SJCRH30 (cell line): Measurements from ENCODE around the gene DUSP7. TPM values are rescaled to one million over a fixed set of nuclear protein-coding genes. Genes with fewer than 3 reads are reported as not detected.
"Not testable (repeated sequence)": the region's sequence is repeated elsewhere in the genome, so short reads cannot be mapped to it uniquely, and the experiment has no call there.

ENCODE experiments used
- DNase-seq, 2 experiments: peaks; one replicate each; pipeline ENCODE4 v3.0.0-alpha.2; 2015 to 2020
- H3K27ac ChIP-seq: fragments of 250-450 bp; sonication (Bioruptor Pico); 2 replicates; pipeline ENCODE4 v1.5.1; 2020; ENCODE audit warnings: mild to moderate bottlenecking, moderate library complexity
- H3K27me3 ChIP-seq: fragments of 250-450 bp; sonication (Bioruptor Pico); 2 replicates; pipeline ENCODE4 v1.5.1; 2020; ENCODE audit warnings: mild to moderate bottlenecking, moderate library complexity
- H3K36me3 ChIP-seq: fragments of 250-450 bp; sonication (Bioruptor Pico); 2 replicates; pipeline ENCODE4 v1.5.1; 2020; ENCODE audit warnings: mild to moderate bottlenecking, moderate library complexity
- H3K4me1 ChIP-seq: fragments of 250-450 bp; sonication (Bioruptor Pico); 2 replicates; pipeline ENCODE4 v1.5.1; 2020; ENCODE audit warnings: mild to moderate bottlenecking, moderate library complexity
- H3K4me3 ChIP-seq: fragments of 250-450 bp; sonication (Bioruptor Pico); 2 replicates; pipeline ENCODE4 v1.5.1; 2020; ENCODE audit warnings: mild to moderate bottlenecking, moderate library complexity
- H3K9me3 ChIP-seq: fragments of 250-450 bp; sonication (Bioruptor Pico); replicated peaks from 2 replicates; pipeline ENCODE4 v1.5.1; 2020; ENCODE audit warnings: mild to moderate bottlenecking, moderate library complexity
- total RNA-seq: library from RNA; depleted of rRNA; stranded (reverse); fragments of >200 nt; shearing (Covaris generic); gene quantifications from 2 replicates; pipeline ENCODE4 v1.2.3, GENCODE V29; 2014

DUSP7 gene
- total RNA-seq, 1 experiment from 2014 or later: 9.1 TPM

DNA sequence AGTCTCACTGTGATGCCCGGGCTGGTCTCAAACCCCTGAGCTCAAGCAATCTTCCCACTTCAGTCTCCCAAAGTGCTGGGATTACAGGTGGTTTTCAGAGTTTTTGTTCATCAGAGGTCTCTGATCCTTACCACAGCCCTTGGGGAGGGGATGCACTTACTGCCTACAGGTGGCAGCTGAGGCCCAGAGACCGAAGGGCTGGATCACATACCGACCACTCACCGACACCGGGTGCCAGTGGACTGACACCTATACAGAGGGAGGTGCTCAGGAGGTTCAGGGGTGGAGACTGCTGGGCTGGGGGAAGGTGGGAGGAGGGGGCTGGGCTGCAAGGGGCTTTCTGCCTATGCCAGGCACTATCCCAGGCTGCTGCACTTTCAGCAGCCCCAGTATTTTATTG lies 19.5 kb downstream of the DUSP7 start:
- H3K4me3 ChIP-seq: no peak overlapping the region
- H3K9me3 ChIP-seq: no peaks in the 10 kb centered on the region
- peaks cover 28% of the 10 kb centered on the region for H3K4me1 ChIP-seq
- H3K27ac ChIP-seq: no peak overlapping the region
- DNase-seq: no peak
- H3K27me3 ChIP-seq: no peaks in the 10 kb centered on the region
- no peaks in the 10 kb centered on the region for H3K36me3 ChIP-seq

- H3K9me3 ChIP-seq: no peaks in the 10 kb centered on the region
- no peak overlapping the region for H3K4me3 ChIP-seq
- no peaks in the 10 kb centered on the region for H3K36me3 ChIP-seq
- no peak for DNase-seq
- peaks cover 26% of the 10 kb centered on the region for H3K4me1 ChIP-seq
- H3K27ac ChIP-seq: no peak overlapping the region
- H3K27me3 ChIP-seq: no peaks in the 10 kb centered on the region
Observed at GRCh38 chr3:52036222-52036694, 20.1 kb downstream of the DUSP7 start.

DNA sequence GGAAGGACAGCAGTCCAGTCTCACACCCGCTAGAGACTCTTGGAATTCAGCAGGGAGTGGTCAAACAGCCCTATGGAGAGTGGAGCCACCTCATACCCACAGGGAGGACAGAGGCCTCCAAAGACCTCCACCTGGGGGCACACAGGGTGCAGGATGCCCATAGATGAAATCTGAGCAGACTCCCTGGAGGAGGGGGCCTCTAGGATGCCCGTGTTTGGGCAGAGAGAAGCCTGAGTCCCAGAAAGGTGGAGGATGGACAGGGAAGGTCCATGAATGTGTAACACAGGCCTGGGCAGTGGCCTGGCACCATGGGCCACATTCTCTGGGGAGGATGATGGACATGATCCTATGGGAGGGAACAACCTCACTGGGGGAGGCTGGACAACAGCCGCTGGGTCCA lies 21.7 kb downstream of the DUSP7 start:
- Histone ChIP-seq H3K27me3 (no peaks in the 10 kb centered on the region), H3K4me3 (no peak overlapping the region), H3K27ac (no peak overlapping the region), H3K4me1 (peaks cover 10% of the 10 kb centered on the region), H3K36me3 (no peaks in the 10 kb centered on the region), H3K9me3 (no peaks in the 10 kb centered on the region)
- no peak for DNase-seq

GRCh38 chr3:52034212-52034611 lies 22.2 kb downstream of the DUSP7 start:
- Histone ChIP-seq H3K27ac (no peak overlapping the region), H3K27me3 (no peaks in the 10 kb centered on the region), H3K36me3 (no peaks in the 10 kb centered on the region), H3K9me3 (no peaks in the 10 kb centered on the region), H3K4me1 (peaks cover 7% of the 10 kb centered on the region; the same call in 1 of the 2 replicates), H3K4me3 (no peak overlapping the region)
- no peak for DNase-seq

DNA sequence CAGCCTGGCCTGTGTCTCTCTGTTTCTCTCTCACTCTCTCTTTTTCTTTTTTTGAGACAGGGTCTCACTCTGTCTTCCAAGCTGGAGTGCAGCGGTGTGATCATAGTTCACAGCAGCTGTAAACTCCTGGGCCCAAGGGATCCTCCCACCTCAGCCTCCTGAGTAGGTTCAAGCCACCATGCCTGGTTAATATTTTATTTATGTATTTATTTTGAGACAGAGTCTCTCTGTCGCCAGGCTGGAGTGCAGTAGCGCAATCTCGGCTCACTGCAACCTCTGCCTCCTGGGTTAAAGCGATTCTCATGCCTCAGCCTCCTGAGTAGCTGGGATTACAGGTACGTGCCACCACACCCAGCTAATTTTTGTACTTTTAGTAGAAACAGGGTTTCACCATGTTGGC lies 22.6 kb downstream of the DUSP7 start:
- H3K4me1 ChIP-seq, H3K36me3 ChIP-seq, H3K9me3 ChIP-seq, H3K27me3 ChIP-seq, DNase-seq, H3K27ac ChIP-seq, H3K4me3 ChIP-seq: not testable (repeated sequence)

DNA sequence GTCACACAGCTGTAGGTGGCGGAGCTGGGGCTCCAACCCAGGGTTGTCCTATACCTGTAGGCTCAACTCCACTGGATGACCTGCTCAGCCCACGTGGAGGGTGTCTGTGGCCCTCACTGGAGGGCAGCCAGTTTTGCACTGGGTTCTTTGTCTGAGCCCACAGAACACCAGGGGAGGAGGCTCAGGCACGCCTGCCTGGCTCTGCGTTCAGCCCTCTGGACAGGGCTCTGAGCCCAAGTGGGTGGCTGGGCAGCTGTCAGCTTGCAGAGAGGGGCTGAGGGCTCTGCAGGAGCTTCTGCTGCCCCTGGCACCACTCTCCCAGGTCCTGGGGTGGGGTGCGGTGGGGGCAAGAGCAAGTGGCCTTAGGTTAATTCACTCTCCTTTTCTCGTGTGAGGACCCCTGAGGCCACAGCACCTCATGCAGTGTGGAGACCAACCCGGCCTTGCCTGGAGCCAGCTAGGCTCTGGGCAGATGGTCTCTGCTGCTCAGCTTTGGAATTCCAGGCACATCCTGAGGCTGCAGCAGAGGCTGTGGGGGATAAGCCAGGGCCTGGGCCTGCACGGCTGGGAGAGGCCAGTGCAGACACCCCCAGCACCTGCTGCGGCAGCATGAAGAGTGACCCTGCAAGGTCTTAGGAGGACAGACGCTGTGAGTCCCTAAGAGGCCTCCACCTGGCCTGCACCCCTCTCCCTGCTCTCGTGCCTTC lies 23.5 kb downstream of the DUSP7 start:
- DNase-seq: no peak
- Histone ChIP-seq H3K36me3 (no peaks in the 10 kb centered on the region), H3K9me3 (no peaks in the 10 kb centered on the region), H3K27me3 (no peaks in the 10 kb centered on the region), H3K4me3 (no peak overlapping the region), H3K27ac (no peak overlapping the region), H3K4me1 (peaks cover 6% of the 10 kb centered on the region; the same call in 1 of the 2 replicates)

DNA sequence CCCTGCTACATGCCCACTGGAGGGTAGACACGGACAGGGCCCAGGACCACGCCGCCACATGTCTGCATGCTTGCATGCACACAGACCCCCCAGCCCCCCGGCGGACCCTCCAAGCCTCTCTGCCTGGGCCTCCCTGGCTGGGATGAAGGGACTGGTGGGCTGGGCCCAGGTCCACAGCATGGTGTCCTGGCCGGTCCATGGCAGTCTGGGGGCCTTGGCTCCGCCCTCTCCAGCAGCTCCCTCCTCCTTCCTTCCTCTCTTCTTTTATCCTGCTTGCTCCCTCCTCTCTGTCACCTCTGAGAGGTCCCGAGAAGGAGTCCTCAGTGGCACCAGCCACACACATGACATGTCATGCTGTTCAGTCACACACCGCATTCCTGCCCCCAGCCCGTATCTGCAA lies 24.5 kb downstream of the DUSP7 start:
- DNase-seq: no peak
- no peaks in the 10 kb centered on the region for H3K4me1 ChIP-seq
- H3K36me3 ChIP-seq: no peaks in the 10 kb centered on the region
- H3K9me3 ChIP-seq: no peaks in the 10 kb centered on the region
- no peak overlapping the region for H3K27ac ChIP-seq
- no peak overlapping the region for H3K4me3 ChIP-seq
- H3K27me3 ChIP-seq: no peaks in the 10 kb centered on the region

- H3K27ac ChIP-seq: no peak overlapping the region
- no peak overlapping the region for H3K4me3 ChIP-seq
- DNase-seq: no peak
- no peaks in the 10 kb centered on the region for H3K9me3 ChIP-seq
- no peaks in the 10 kb centered on the region for H3K27me3 ChIP-seq
- H3K36me3 ChIP-seq: no peaks in the 10 kb centered on the region
- H3K4me1 ChIP-seq: peaks cover 7% of the 10 kb centered on the region
Observed at GRCh38 chr3:52030714-52031310, 25.6 kb downstream of the DUSP7 start.

DNA sequence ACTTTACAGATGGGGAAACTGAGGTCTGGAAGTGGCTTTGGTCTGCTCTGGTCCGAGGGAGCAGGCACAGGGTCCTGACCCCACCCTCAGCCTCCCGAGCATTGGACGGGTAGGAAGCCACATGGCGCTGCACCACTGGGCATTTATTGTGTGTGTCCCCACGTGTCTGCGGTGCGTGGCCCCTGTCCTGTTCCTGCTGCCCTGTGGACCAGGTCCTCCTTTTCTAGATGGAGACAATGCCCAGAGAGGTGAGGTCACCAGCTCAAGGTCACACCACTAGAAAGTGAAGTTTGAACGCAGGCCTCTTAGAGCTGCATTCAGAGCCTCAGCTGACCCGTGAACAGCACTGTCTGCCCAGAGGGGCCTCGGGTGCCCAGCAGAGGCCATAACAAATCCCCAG lies 26.8 kb downstream of the DUSP7 start:
- DNase-seq: no peak
- Histone ChIP-seq H3K4me3 (no peak overlapping the region), H3K9me3 (no peaks in the 10 kb centered on the region), H3K36me3 (no peaks in the 10 kb centered on the region), H3K27ac (no peak overlapping the region), H3K4me1 (peaks cover 13% of the 10 kb centered on the region), H3K27me3 (no peaks in the 10 kb centered on the region)

DNA sequence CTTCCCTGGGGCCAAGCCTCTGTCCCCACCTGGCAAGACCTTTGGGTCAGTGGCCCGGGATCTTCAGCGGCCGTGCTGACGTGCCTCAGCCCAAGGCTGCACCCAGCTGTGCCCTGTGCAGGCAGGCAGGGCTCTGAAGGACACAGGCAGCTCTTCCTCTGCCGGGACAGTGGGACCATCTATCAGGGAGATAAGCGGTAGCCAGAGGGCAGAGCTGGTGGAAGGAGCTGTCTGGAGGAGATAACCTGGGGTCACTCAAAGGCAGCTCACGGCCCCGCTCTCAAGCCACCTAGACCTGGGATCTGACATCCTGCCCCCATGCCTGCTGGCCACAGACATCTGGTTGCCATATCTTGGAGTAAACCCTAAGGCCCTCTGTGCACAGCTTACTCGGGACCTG lies 27.3 kb downstream of the DUSP7 start:
- H3K9me3 ChIP-seq: no peaks in the 10 kb centered on the region
- H3K4me1 ChIP-seq: peaks cover 13% of the 10 kb centered on the region
- no peak for DNase-seq
- no peak overlapping the region for H3K4me3 ChIP-seq
- H3K27me3 ChIP-seq: no peaks in the 10 kb centered on the region
- H3K36me3 ChIP-seq: no peaks in the 10 kb centered on the region
- H3K27ac ChIP-seq: no peak overlapping the region

GRCh38 chr3:52028572-52028971 lies 27.8 kb downstream of the DUSP7 start:
- H3K27ac ChIP-seq: no peak overlapping the region
- H3K4me3 ChIP-seq: no peak overlapping the region
- DNase-seq: no peak
- H3K9me3 ChIP-seq: no peaks in the 10 kb centered on the region
- H3K4me1 ChIP-seq: peaks cover 13% of the 10 kb centered on the region
- H3K27me3 ChIP-seq: no peaks in the 10 kb centered on the region
- no peaks in the 10 kb centered on the region for H3K36me3 ChIP-seq

DNA sequence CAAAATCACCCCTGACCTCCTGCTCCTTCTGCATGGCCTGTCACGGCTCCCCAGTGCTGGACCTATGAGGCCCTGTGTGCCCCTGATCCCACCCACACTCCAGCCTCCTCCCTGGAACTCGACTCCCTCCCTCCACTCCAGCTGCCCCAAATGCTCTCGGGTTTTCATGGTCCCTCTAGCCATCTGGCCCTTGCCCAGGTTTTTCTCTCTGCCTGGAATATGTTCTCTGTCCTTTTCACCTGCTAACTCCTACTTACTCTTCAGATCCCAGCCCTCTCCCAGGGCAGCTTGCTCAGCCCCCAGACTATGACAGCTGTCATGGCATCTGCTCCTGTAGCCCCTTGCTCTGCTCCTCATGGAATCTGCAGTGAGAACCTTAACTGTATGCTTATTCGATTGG lies 30.3 kb downstream of the DUSP7 start:
- no peak overlapping the region for H3K27ac ChIP-seq
- H3K4me1 ChIP-seq: peaks cover 33% of the 10 kb centered on the region
- no peaks in the 10 kb centered on the region for H3K36me3 ChIP-seq
- H3K27me3 ChIP-seq: no peaks in the 10 kb centered on the region
- no peak overlapping the region for H3K4me3 ChIP-seq
- DNase-seq: peak; percentile 64 to 84
- H3K9me3 ChIP-seq: no peaks in the 10 kb centered on the region

- H3K36me3 ChIP-seq: no peaks in the 10 kb centered on the region
- peaks cover 33% of the 10 kb centered on the region for H3K4me1 ChIP-seq
- DNase-seq: no peak
- no peaks in the 10 kb centered on the region for H3K9me3 ChIP-seq
- no peaks in the 10 kb centered on the region for H3K27me3 ChIP-seq
- H3K27ac ChIP-seq: no peak overlapping the region
- no peak overlapping the region for H3K4me3 ChIP-seq
Observed at GRCh38 chr3:52025453-52025852, 30.9 kb downstream of the DUSP7 start.

DNA sequence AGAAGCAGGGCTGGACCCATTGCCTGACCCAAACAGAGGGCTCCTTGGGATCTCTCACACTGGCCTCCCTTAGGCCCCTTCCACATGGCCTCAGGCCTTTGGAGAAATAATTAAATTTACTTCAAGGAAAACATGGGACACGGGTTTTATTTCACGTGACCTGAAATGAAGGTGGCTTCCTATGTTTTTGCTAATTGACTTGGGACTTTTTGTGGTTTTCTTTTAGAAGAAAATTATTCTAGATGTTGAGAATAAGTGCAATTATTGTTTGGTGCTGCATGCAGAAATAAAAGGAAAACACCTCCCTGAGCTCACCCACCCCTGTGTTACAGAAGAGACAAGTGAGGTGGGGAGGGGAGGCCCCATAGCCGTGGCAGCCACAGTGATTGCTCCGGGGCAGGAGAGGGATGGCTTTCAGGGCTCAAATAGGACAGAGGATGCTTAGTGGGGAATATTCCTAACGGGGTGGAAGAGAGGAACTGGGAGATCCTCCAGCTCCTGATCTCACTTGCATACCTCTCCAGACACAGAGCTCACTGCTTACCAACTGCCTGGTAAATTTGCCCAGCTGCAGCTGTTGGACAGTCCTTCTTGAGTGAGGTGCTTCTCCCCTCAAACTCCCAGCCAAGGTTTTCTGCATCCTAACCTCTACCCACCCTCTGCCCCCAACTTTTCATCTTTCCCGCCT lies 31.5 kb downstream of the DUSP7 start:
- DNase-seq: no peak
- Histone ChIP-seq H3K27me3 (no peaks in the 10 kb centered on the region), H3K4me3 (no peak overlapping the region), H3K9me3 (no peaks in the 10 kb centered on the region), H3K36me3 (no peaks in the 10 kb centered on the region), H3K27ac (no peak overlapping the region), H3K4me1 (peaks cover 33% of the 10 kb centered on the region)
